OCI-M2 (cell line): ENCODE results near the gene WNT3A.

Experiments
- DNase-seq: peaks from one replicate; lab custom pipeline; 2025; ENCODE audit not compliant: unreplicated experiment; lab: John Stamatoyannopoulos, UW

The WNT3A gene

GRCh38 chr1:228066416-228066815 is 59.6 kb downstream of the WNT3A start:
- DNase-seq: no peak

GRCh38 chr1:228066891-228067654 is 60.3 kb downstream of the WNT3A start:
- DNase-seq: no peak

DNA sequence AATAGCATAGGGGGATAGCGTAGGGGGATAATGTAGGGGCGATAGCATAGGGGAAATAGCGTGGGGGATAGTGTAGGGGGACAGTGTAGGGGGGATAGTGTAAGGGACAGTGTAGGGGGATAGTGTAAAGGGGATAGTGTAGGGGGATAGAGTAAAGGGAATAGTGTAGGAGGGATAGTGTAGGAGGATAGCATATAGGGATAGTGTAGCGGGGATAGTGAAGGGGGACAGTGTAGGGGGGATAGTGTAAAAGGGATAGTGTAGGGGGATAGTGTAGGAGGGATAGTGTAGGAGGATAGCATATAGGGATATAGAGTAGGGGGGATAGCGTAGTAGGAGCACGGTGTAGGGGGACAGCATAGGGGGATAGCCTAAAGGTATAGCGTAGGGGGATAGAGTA is 61.6 kb downstream of the WNT3A start:
- DNase-seq: no peak

DNA sequence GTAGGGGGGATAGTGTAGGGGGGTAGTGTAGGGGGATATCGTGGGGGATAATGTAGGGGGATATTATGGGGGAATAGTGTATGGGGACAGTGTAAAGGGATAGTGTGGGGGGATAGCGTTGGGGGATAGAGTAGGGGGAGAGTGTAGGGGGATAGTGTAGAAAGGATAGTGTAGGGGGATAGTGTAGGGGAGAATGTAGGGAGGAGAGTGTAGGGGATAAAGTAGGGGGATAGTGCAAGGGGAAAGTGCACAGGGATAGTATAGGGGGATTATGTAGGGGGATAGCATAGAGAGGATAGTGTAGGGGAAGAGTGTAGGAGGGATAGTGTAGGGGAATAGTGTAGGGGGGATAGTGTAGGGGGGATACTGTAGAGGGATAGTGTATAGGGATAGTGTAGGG is 63.4 kb downstream of the WNT3A start:
- DNase-seq: no peak

- no peak for DNase-seq
Measured at GRCh38 chr1:228070851-228071250, 64.1 kb downstream of the WNT3A start.

DNA sequence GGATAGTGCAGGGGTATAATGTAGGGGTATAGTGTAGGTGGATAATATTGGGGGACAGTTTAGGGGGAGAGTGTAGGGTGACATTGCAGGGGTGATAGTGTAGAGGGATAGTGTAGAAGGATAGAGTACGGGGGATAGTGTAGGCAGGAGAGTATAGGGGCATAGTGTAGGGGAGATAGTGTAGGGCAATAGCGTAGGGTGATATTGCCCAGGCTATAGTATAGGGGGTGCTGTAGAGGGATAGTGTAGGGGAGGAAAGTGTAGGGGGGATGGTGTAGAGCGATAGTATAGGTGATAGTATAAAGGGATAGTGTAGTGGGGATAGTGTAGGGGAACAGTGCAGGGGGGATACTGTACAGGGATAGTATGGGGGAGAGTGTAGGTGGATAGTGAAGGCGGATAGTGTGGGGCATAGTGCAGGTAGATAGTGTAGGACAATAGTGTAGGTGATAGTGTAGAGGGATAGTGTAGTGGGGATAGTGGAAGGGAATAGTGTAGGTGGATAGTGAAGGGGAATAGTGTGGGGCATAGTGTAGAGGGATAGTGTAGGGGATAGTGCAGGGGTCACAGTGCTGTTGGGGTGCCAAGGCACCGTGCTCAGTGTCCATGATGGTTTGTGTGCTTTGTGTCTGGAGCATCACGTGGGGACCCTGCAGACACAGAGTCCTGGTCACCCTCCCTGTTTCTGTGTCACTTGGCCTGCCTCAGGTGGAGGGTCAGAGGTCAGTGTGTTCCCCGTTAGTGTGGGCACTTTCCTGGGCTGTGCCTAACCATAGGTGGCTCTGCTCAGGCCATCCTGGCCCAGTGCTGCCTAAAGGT is 65.2 kb downstream of the WNT3A start:
- DNase-seq: no peak

GRCh38 chr1:228072658-228073043 is 65.9 kb downstream of the WNT3A start:
- DNase-seq: no peak

DNA sequence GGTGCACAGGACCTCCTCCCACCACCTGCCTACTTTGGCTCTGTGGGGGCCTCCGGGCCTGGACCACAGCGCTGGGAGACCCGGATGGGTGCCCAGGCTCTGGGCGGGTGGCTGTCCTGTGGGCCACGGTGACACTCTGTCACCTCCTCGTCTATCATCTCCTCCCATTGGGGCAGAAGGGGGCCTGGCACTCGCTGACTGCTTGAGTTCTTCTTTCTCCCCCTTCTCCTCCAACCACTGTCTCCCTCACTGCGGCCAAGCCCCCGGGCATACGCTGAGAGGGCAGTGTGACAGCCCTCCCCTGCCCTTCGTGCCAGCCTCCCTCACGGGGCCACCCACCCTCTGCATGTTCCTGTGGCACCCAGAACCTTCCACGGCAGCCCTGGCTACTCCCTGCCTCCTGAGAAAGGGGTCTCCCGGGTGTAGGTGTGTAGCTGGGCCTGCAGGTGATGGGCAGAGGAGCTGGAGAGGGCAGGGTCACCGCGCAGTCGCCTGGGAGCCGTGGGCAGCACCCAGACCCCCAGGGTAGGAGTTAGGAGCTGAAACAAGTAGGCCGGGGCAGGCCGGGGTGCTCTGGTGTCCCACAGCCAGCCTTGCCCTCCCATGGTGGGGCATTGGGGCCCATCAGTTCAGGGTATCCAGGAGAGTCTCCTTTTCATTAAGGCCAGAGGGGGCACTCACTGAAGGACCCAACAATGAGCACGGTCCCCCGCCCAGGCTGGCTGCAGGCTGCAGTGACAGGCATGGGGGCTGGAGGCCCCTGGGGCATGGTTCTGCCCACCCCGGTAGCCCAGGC is 66.5 kb downstream of the WNT3A start:
- DNase-seq: no peak

DNA sequence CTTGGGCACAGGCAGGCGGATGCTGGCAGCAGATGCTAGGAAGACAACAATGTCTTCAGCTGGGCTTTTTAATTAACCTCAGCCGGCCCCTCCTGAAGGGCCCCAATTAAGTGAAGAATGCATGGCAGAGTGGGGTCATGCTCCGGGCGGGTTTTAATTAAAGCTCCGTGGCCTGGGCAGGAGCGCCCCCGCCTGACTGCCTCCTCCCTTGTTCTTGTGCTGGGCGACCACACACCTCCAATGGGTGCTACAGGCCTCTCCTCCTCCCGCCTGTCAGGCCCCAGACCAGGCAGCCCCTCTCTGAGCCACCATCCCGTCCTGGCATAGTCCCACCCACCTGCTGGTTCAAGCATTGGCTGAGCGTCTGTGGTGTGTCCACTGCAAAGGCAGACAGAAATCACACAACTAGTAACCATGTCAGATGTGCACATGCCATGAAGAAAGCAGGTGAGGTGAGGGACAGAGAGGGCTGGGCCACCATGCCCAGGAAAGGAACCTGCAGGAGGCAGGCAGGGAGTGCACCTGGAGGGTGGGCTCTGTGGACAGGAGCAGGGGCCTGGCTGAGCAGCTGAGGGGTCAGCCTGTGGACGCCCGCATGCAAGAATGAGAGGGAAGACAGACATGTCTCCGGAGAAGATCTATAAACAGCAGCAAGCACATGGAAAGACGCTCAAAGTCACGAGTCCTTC is 67.2 kb downstream of the WNT3A start:
- no peak for DNase-seq

- DNase-seq: no peak
Measured at GRCh38 chr1:228074954-228075730, 68.3 kb downstream of the WNT3A start.

GRCh38 chr1:228075801-228076271 is 69.0 kb downstream of the WNT3A start:
- DNase-seq: no peak

GRCh38 chr1:228076796-228077430 is 70.1 kb downstream of the WNT3A start:
- no peak for DNase-seq

GRCh38 chr1:228077565-228078330 is 71.0 kb downstream of the WNT3A start:
- DNase-seq: no peak

GRCh38 chr1:228079013-228079412 is 72.2 kb downstream of the WNT3A start:
- DNase-seq: no peak

DNA sequence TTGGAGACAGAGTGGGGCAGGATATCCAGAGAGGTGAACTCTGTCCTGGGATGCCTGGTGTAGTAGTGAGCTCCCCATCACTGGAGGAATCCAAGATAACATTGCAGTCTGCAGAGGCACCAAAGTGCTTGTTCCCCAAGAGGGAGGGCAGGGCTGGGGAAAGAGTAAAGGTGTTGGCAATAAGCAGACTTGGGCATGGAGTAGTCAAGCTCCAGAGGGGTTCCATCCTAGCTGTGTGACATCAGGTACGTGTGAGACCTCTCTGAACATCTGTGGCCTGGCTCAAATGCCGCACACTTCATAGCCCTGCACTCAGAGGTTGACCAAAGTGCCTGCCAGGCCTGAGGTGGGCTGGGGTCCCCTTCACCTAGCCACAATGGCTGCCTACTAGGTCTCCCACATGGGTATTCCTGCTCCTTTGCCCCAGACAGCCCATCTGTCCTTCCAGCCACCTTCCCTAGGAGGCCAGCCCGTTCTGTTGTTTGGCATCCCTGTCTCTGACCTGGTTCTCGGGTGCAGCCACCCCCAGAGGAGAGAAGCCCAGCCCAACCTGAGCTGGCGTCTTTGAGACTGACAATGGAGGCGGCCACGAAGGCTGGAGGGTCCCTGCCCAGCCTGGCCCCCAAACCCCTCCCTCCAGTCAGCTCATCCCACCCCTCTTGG is 72.9 kb downstream of the WNT3A start:
- DNase-seq: no peak

DNA sequence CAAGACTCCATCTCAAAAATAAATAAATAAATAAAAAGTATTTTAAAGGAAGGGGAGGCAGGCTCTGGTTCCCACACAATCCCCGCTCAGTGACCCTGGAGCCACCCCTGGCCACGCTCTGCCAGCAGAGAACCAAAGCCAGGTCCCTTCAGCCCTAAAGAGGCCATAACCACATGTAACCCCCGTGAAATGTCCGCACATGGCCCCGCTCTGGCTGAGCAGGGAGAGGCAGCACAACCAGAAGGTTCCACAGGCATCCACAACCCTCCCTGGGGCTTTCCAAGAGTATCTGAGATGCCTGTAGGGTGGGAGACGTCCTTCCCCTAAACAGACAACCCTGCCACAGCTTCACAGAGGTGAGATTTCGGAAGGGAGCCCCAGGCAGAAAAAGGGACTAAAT is 74.3 kb downstream of the WNT3A start:
- DNase-seq: no peak

- DNase-seq: no peak
Measured at GRCh38 chr1:228081578-228082213, 74.9 kb downstream of the WNT3A start.
